Stimulated activated naive CD4-positive, alpha-beta T cell (primary cell): ENCODE results near the gene ATAD5.
"Not testable (repeated sequence)": the region's sequence is repeated elsewhere in the genome, so short reads cannot be mapped to it uniquely, and the experiment has no call there.

Source experiments
- DNase-seq, 6 experiments: peaks; one replicate each; lab custom pipeline; 2025; lab: John Stamatoyannopoulos, UW

The ATAD5 gene

GRCh38 chr17:30908717-30909420 lies 77.1 kb downstream of the ATAD5 start:
- DNase-seq = no peak

- not testable (repeated sequence) for DNase-seq
Observed at GRCh38 chr17:30910151-30910550, 78.4 kb downstream of the ATAD5 start.

GRCh38 chr17:30913955-30914354 lies 82.2 kb downstream of the ATAD5 start:
- DNase-seq = no peak

- no peak for DNase-seq
Observed at GRCh38 chr17:30915833-30916611, 84.3 kb downstream of the ATAD5 start.

- no peak for DNase-seq
Observed at GRCh38 chr17:30917050-30917449, 85.3 kb downstream of the ATAD5 start.

- no peak for DNase-seq
Observed at GRCh38 chr17:30920282-30920681, 88.5 kb downstream of the ATAD5 start.

GRCh38 chr17:30920683-30921543 lies 89.1 kb downstream of the ATAD5 start:
- DNase-seq = no peak

- no peak for DNase-seq
Observed at GRCh38 chr17:30921544-30922196, 89.9 kb downstream of the ATAD5 start, which contains the start of gene ADAP2. Gene ADAP2, plus strand, starts transcription at chr17:30921945. Its CDS starts 70 bp downstream, at chr17:30922015.

GRCh38 chr17:30922235-30923030 lies 90.7 kb downstream of the ATAD5 start:
- peak in 1 of 6 experiments; percentile 8 for DNase-seq

GRCh38 chr17:30924341-30924740 lies 92.6 kb downstream of the ATAD5 start:
- DNase-seq = no peak

- no peak for DNase-seq
Observed at GRCh38 chr17:30926516-30926915, 94.8 kb downstream of the ATAD5 start.

GRCh38 chr17:30927756-30928155 lies 96.0 kb downstream of the ATAD5 start:
- no peak for DNase-seq

- DNase-seq = no peak
Observed at GRCh38 chr17:30928584-30928983, 96.8 kb downstream of the ATAD5 start.

- DNase-seq = no peak
Observed at GRCh38 chr17:30929081-30929633, 97.4 kb downstream of the ATAD5 start.

GRCh38 chr17:30929861-30930260 lies 98.1 kb downstream of the ATAD5 start:
- DNase-seq = not testable (repeated sequence)

GRCh38 chr17:30930495-30930894 lies 98.7 kb downstream of the ATAD5 start:
- no peak for DNase-seq

GRCh38 chr17:30931582-30931981 lies 99.8 kb downstream of the ATAD5 start:
- not testable (repeated sequence) for DNase-seq

GRCh38 chr17:30933966-30934365 lies 102.2 kb downstream of the ATAD5 start:
- DNase-seq = no peak

GRCh38 chr17:30939051-30939689 lies 107.4 kb downstream of the ATAD5 start:
- DNase-seq = no peak
